ENCODE measurements around the gene ITGB4.

DNA sequence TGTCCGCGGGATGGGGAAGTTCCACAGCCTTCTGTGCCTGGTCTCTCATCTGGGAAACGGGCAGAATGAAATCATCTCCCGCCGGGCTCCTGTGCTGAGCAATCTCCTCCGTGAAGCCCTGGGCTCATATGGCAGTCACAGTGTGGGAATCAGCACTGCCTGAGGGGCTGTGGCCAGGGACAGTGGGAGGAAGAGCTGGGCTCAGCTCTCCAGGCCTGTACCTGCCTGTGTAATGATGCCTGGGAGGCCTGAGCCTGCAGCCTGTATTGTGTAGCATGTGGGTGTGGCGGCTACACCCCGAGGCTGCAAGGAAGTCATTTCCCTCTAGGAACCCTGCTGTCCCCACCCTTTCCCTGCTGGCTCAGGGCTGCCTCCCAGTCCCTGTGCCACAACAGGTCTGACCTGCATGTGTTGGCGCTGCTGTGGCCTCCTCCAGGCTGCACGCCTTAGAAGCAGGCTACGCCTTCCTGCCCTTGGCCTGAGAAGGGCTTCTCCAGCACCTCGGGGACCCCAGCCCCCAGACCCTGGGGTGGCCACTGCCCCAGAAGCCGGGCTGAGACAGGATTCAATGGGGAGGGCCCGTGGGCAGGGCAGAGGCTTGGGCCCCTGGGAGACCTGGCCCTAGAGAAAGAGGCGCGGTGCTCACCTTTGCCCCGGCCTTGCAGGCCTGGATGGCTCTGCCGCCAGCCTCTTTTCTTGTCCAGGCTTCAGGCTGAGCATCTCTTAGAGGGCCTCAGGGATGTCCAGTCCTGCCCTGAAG, 2.1 kb downstream of the ITGB4 start:
- TF ChIP-seq CREM (IDR thresholded peaks at IDR 0.05; ENCODE audit: low read depth) = no peak
- TF ChIP-seq SMAD1 (IDR thresholded peaks at IDR 0.05; ENCODE audit: low read depth, partially characterized antibody) = no peak
- TF ChIP-seq, protein P1, sequence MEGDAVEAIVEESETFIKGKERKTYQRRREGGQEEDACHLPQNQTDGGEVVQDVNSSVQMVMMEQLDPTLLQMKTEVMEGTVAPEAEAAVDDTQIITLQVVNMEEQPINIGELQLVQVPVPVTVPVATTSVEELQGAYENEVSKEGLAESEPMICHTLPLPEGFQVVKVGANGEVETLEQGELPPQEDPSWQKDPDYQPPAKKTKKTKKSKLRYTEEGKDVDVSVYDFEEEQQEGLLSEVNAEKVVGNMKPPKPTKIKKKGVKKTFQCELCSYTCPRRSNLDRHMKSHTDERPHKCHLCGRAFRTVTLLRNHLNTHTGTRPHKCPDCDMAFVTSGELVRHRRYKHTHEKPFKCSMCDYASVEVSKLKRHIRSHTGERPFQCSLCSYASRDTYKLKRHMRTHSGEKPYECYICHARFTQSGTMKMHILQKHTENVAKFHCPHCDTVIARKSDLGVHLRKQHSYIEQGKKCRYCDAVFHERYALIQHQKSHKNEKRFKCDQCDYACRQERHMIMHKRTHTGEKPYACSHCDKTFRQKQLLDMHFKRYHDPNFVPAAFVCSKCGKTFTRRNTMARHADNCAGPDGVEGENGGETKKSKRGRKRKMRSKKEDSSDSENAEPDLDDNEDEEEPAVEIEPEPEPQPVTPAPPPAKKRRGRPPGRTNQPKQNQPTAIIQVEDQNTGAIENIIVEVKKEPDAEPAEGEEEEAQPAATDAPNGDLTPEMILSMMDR (IDR thresholded peaks at IDR 0.05 in 2 of 3, conservative IDR thresholded peaks at IDR 0.05 in 1 of 3; ENCODE audit: control insufficient read depth in 2 of 3, extremely low read depth in 1 of 3, insufficient read depth in 1 of 3, low read depth in 3 of 3, low read length in 3 of 3) = no peak
- no peak for TF ChIP-seq ZZZ3 (IDR thresholded peaks at IDR 0.05; ENCODE audit: control insufficient read depth, insufficient read length, low read depth)
- TF ChIP-seq, protein P2, sequence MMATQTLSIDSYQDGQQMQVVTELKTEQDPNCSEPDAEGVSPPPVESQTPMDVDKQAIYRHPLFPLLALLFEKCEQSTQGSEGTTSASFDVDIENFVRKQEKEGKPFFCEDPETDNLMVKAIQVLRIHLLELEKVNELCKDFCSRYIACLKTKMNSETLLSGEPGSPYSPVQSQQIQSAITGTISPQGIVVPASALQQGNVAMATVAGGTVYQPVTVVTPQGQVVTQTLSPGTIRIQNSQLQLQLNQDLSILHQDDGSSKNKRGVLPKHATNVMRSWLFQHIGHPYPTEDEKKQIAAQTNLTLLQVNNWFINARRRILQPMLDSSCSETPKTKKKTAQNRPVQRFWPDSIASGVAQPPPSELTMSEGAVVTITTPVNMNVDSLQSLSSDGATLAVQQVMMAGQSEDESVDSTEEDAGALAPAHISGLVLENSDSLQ (IDR thresholded peaks at IDR 0.05) = no peak
